K562 treated with DMSO at 1 percent for 24 hours (cell line): ENCODE measurements around the gene FAM120B. TPM values are rescaled to one million over a fixed set of nuclear protein-coding genes. Genes with fewer than 3 reads are reported as not detected.

Experiments used
- total RNA-seq: library from RNA; unstranded; fragments of 300-600 nt; gene quantifications from 2 replicates; pipeline ENCODE4 v1.2.3, GENCODE V29; 2022; ENCODE audit warnings: low read depth; ENCODE audit not compliant: insufficient read depth

Gene FAM120B
- total RNA-seq: 15.3 and 16.1 TPM in 2 replicates

GRCh38 chr6:170306324-170307079, at the start of gene FAM120B:
Gene FAM120B (plus strand): TSS chr6:170306758. CDS start chr6:170317391, 10,633 bp downstream.

GRCh38 chr6:170290296-170291128, 16.0 kb upstream of the FAM120B start, which contains the start of gene DLL1:
Gene DLL1 (minus strand): TSS chr6:170291078. CDS start chr6:170290139, 939 bp downstream.

Other genes with a start within 250 kb of the FAM120B start
- gene DLL1, start 15.7 kb upstream of the FAM120B start, total RNA-seq: 0.08 and 0.50 TPM in 2 replicates
- gene PSMB1, start 246.5 kb downstream of the FAM120B start, total RNA-seq: 430 and 451 TPM in 2 replicates
- gene TBP, start 247.6 kb downstream of the FAM120B start, total RNA-seq: 27.3 and 33.5 TPM in 2 replicates